IMR-90 (cell line): ENCODE measurements around the gene ERC2. TPM values are rescaled to one million over a fixed set of nuclear protein-coding genes. Genes with fewer than 3 reads are reported as not detected.

Source experiments
- ATAC-seq: fragments of 200-7000 bp; cut with Tn5 transposase; 2 replicates; pipeline ENCODE4 v1.9.1; 2020; ENCODE audit warnings: low read depth, mild to moderate bottlenecking, moderate library complexity
- BruUV-seq: library from RNA; stranded (reverse); fragments of 400-500 nt; replicated peaks from 2 replicates; lab custom pipeline; 2021; lab: Mats Ljungman, UMichigan
- CTCF ChIA-PET: fragments of 300-600 bp; formaldehyde crosslinking; extraction: SDS; loops from one replicate; lab custom pipeline; 2021; ENCODE audit warnings: antibody characterized with exemption; lab: Yijun Ruan, JAX
- POLR2A ChIA-PET: fragments of 300-600 bp; sonication (Branson Sonifier 250); formaldehyde crosslinking; loops from one replicate; lab custom pipeline; 2022; ENCODE audit warnings: antibody characterized with exemption; ENCODE audit not compliant: unreplicated experiment; lab: Charles Lee
- DNase-seq: peaks from one replicate; pipeline ENCODE4 v3.0.0; 2013
- H2AFZ ChIP-seq: replicated peaks from 2 replicates; pipeline ENCODE3; 2013; ENCODE audit warnings: low read length, mild to moderate bottlenecking; ENCODE audit not compliant: poor library complexity
- H2AK5ac ChIP-seq: 2 replicates; pipeline ENCODE4 v1.6.1; 2013; ENCODE audit warnings: low read depth, low read length, inconsistent platforms
- H2AK9ac ChIP-seq: replicated peaks from 2 replicates; pipeline ENCODE3; 2013; ENCODE audit warnings: mild to moderate bottlenecking, low read depth, low read length, moderate library complexity; ENCODE audit not compliant: poor library complexity
- H2BK120ac ChIP-seq: 2 replicates; pipeline ENCODE4 v1.6.1; 2013; ENCODE audit warnings: low read depth, low read length, inconsistent platforms
- H2BK15ac ChIP-seq: 3 replicates; pipeline ENCODE4 v1.6.1; 2013; ENCODE audit warnings: low read depth, low read length, inconsistent platforms
- H2BK20ac ChIP-seq: 2 replicates; pipeline ENCODE4 v1.6.1; 2013; ENCODE audit warnings: low read depth, mild to moderate bottlenecking, inconsistent platforms, low read length, moderate library complexity
- H2BK5ac ChIP-seq: 2 replicates; pipeline ENCODE4 v1.6.1; 2013; ENCODE audit warnings: mild to moderate bottlenecking, low read depth, low read length, inconsistent platforms; ENCODE audit not compliant: poor library complexity, severe bottlenecking
- H3K14ac ChIP-seq: replicated peaks from 2 replicates; pipeline ENCODE4 v1.6.1; 2013; ENCODE audit warnings: low read depth, low read length, inconsistent platforms
- H3K18ac ChIP-seq: 2 replicates; pipeline ENCODE4 v1.6.1; 2013; ENCODE audit warnings: low read depth, low read length, control low read depth
- H3K23ac ChIP-seq: 2 replicates; pipeline ENCODE4 v1.6.1; 2013; ENCODE audit warnings: low read depth, low read length, inconsistent platforms
- H3K27ac ChIP-seq: 2 replicates; pipeline ENCODE4 v1.5.1; 2013; ENCODE audit warnings: mild to moderate bottlenecking, control low read depth, low read length; ENCODE audit not compliant: insufficient read depth
- H3K27me3 ChIP-seq: 2 replicates; pipeline ENCODE4 v1.6.1; 2013; ENCODE audit warnings: low read length; ENCODE audit not compliant: control insufficient read depth, insufficient read depth
- H3K36me3 ChIP-seq: 2 replicates; pipeline ENCODE4 v1.6.1; 2013; ENCODE audit warnings: low read length, mixed read lengths; ENCODE audit not compliant: control insufficient read depth, insufficient read depth
- H3K4ac ChIP-seq: 2 replicates; pipeline ENCODE4 v1.6.1; 2013; ENCODE audit warnings: low read depth, low read length, inconsistent platforms
- H3K4me1 ChIP-seq: 2 replicates; pipeline ENCODE4 v1.6.1; 2013; ENCODE audit warnings: low read length, mixed read lengths; ENCODE audit not compliant: control insufficient read depth, insufficient read depth
- H3K4me2 ChIP-seq: 2 replicates; pipeline ENCODE4 v1.6.1; 2013; ENCODE audit warnings: low read depth, mild to moderate bottlenecking, control low read depth, low read length, moderate library complexity
- H3K4me3 ChIP-seq: 2 replicates; pipeline ENCODE4 v1.5.1; 2013; ENCODE audit warnings: low read depth, mild to moderate bottlenecking, control low read depth, low read length, moderate library complexity; ENCODE audit not compliant: insufficient read depth
- H3K56ac ChIP-seq: 2 replicates; pipeline ENCODE4 v1.6.1; 2013; ENCODE audit warnings: low read length, inconsistent platforms; ENCODE audit not compliant: insufficient read depth; ENCODE audit errors: extremely low read depth
- H3K79me1 ChIP-seq, 2 experiments: 2 replicates each; pipeline ENCODE4 v1.6.1; 2013; ENCODE audit warnings: low read length in 2 of 2, inconsistent platforms in 1 of 2, low read depth in 1 of 2
- H3K9ac ChIP-seq: 2 replicates; pipeline ENCODE4 v1.6.1; 2013; ENCODE audit warnings: low read depth, low read length, control low read depth
- H3K9me1 ChIP-seq: 2 replicates; pipeline ENCODE4 v1.6.1; 2013; ENCODE audit warnings: low read length, inconsistent platforms; ENCODE audit not compliant: insufficient read depth
- H3K9me3 ChIP-seq: 2 replicates; pipeline ENCODE4 v1.6.1; 2013; ENCODE audit warnings: low read length; ENCODE audit not compliant: control insufficient read depth, insufficient read depth
- H4K20me1 ChIP-seq: 2 replicates; pipeline ENCODE4 v1.6.1; 2013; ENCODE audit warnings: low read length, inconsistent platforms; ENCODE audit not compliant: insufficient read depth
- H4K5ac ChIP-seq: 2 replicates; pipeline ENCODE4 v1.6.1; 2013; ENCODE audit warnings: mild to moderate bottlenecking, low read depth, low read length, control low read depth
- H4K8ac ChIP-seq, 2 experiments: 2 replicates each; pipeline ENCODE4 v1.6.1; 2013; ENCODE audit warnings: low read depth in 2 of 2, low read length in 2 of 2, control low read depth in 1 of 2, inconsistent platforms in 1 of 2
- H4K91ac ChIP-seq: 2 replicates; pipeline ENCODE4 v1.6.1; 2013; ENCODE audit warnings: low read depth, low read length, inconsistent platforms; ENCODE audit not compliant: insufficient read depth
- FOS ChIP-seq: fragments of 150-350 bp; IDR thresholded peaks from 2 replicates; pipeline ENCODE4 v1.6.1; 2016; ENCODE audit warnings: low read depth, low read length
- NFE2L2 ChIP-seq: fragments of 150-350 bp; IDR thresholded peaks from 2 replicates; pipeline ENCODE4 v1.6.1; 2016; ENCODE audit warnings: low read depth, mild to moderate bottlenecking, low read length
- WGBS, 2 experiments: methylation state at CpG; one replicate each; pipeline versions ENCODE4 v1.1.5 to v1.1.7; 2013; ENCODE audit warnings: missing lambda C conversion rate in 2 of 2; ENCODE audit not compliant: insufficient read length in 1 of 2; ENCODE audit errors: extremely low coverage in 2 of 2; 5-methylcytosine and 5-hydroxymethylcytosine counted together
- dilution Hi-C: fragments of 300-500 bp; cut with HindIII; formaldehyde crosslinking; loops from one replicate; pipeline ENCODE4 v1.14.3; 2018; ENCODE audit warnings: low sequenced_read_pairs; ENCODE audit not compliant: unreplicated experiment
- in situ Hi-C: fragments of 300-500 bp; cut with MboI; formaldehyde crosslinking; loops from 3 replicates; pipeline ENCODE4 v1.14.3; 2019; ENCODE audit warnings: low sequenced_read_pairs, inconsistent platforms, mixed read lengths
- intact Hi-C: fragments of 100-400 bp; cut with micrococcal nuclease; formaldehyde crosslinking; loops from 2 replicates; pipeline ENCODE4 v1.10.0; 2022
- polyA plus RNA-seq, 3 experiments: library from polyadenylated mRNA; depleted of rRNA; stranded (reverse); fragments of >200 nt; gene quantifications; 2 replicates each; pipeline ENCODE4 v1.2.3, GENCODE V29; 2012; ENCODE audit warnings: low replicate concordance in 1 of 3
- total RNA-seq: library from RNA; depleted of rRNA; stranded (reverse); fragments of >200 nt; gene quantifications from 2 replicates; pipeline ENCODE4 v1.2.3, GENCODE V29; 2012
- TF ChIP-seq, protein P1 (sequence below): fragments of 150-350 bp; IDR thresholded peaks from 2 replicates; pipeline ENCODE4 v1.6.1; 2016; ENCODE audit warnings: low read depth, mild to moderate bottlenecking, low read length, moderate library complexity, borderline replicate concordance
- TF ChIP-seq, protein P2 (sequence below): fragments of 150-350 bp; IDR thresholded peaks from 2 replicates; pipeline ENCODE4 v1.6.1; 2017; ENCODE audit warnings: mild to moderate bottlenecking, antibody characterized with exemption, low read length, low read depth

ERC2 gene
- total and polyA plus RNA-seq, 2 of the 4 experiments (the other 2 are of a cell fraction): 0.17 to 0.18 TPM

DNA sequence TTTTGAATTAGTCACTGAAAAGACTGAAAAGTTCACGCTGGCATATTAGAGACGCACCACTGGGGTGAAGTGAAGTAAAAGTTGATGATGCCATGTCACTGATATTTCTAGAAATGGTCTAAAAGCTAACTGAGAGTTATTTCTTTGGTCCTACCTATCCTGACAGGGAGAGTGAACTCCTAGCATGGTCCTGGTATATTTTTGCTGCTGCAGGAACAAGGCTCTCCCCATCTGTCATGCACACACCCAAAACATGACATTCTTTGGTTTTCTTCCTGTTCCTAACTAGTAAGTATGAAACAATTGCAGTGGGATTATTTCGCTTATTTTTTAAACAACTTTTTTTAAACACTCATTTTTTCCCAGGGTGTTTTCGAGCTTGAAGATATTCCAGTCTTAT is 466.7 kb downstream of the ERC2 start:
- Histone ChIP-seq H4K91ac (no peak overlapping the region), H3K14ac (no peak overlapping the region), H3K79me1 (no peaks in the 10 kb centered on the region), H4K20me1 (no peaks in the 10 kb centered on the region), H2AFZ (no peak overlapping the region), H3K4me3 (no peak overlapping the region), H3K27ac (no peak overlapping the region), H3K56ac (no peak overlapping the region), H4K5ac (no peak overlapping the region), H3K4me2 (no peak overlapping the region), H3K36me3 (no peaks in the 10 kb centered on the region), H3K9me1 (no peaks in the 10 kb centered on the region), H2BK15ac (no peak overlapping the region), H2BK20ac (no peak overlapping the region), H3K18ac (no peak overlapping the region), H3K9me3 (no peaks in the 10 kb centered on the region), H2BK5ac (no peak overlapping the region), H2AK9ac (no peak overlapping the region), H3K4me1 (no peaks in the 10 kb centered on the region), H3K23ac (no peak overlapping the region), H3K4ac (no peak overlapping the region), H4K8ac (no peak overlapping the region), H2AK5ac (no peak overlapping the region), H3K27me3 (no peaks in the 10 kb centered on the region), H2BK120ac (no peak overlapping the region), H3K9ac (no peak overlapping the region)
- ChIA-PET POLR2A (no interaction called here), CTCF (no interaction called here)
- no peak for ATAC-seq
- in situ Hi-C loops: no loop called here
- dilution Hi-C loops: no loop called here
- intact Hi-C loops: no loop called here
- DNase-seq: no peak
- no TSS peak for BruUV-seq
- no CpG with 5 or more reads among the region's 4 CpGs for WGBS, 2 experiments
- TF ChIP-seq, protein P1, sequence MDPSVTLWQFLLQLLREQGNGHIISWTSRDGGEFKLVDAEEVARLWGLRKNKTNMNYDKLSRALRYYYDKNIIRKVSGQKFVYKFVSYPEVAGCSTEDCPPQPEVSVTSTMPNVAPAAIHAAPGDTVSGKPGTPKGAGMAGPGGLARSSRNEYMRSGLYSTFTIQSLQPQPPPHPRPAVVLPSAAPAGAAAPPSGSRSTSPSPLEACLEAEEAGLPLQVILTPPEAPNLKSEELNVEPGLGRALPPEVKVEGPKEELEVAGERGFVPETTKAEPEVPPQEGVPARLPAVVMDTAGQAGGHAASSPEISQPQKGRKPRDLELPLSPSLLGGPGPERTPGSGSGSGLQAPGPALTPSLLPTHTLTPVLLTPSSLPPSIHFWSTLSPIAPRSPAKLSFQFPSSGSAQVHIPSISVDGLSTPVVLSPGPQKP: no peak
- no peak for TF ChIP-seq FOS
- no peak for TF ChIP-seq NFE2L2
- TF ChIP-seq, protein P2, sequence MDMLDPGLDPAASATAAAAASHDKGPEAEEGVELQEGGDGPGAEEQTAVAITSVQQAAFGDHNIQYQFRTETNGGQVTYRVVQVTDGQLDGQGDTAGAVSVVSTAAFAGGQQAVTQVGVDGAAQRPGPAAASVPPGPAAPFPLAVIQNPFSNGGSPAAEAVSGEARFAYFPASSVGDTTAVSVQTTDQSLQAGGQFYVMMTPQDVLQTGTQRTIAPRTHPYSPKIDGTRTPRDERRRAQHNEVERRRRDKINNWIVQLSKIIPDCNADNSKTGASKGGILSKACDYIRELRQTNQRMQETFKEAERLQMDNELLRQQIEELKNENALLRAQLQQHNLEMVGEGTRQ: no peak
